ENCODE measurements around the gene ADISSP.

GRCh38 chr20:3719046-3719445, 48.5 kb downstream of the ADISSP start:
- TF ChIP-seq RFX5 (IDR thresholded peaks at IDR 0.05; ENCODE audit: low read depth, low read length) (no peak), CTCF (CRISPR knock-in tag; IDR thresholded peaks at IDR 0.05) (no peak), JUND (CRISPR knock-in tag; IDR thresholded peaks at IDR 0.05) (no peak), SMAD1 (CRISPR knock-in tag; IDR thresholded peaks at IDR 0.05; ENCODE audit: borderline replicate concordance, low read depth) (no peak)
- TF ChIP-seq, protein P1, sequence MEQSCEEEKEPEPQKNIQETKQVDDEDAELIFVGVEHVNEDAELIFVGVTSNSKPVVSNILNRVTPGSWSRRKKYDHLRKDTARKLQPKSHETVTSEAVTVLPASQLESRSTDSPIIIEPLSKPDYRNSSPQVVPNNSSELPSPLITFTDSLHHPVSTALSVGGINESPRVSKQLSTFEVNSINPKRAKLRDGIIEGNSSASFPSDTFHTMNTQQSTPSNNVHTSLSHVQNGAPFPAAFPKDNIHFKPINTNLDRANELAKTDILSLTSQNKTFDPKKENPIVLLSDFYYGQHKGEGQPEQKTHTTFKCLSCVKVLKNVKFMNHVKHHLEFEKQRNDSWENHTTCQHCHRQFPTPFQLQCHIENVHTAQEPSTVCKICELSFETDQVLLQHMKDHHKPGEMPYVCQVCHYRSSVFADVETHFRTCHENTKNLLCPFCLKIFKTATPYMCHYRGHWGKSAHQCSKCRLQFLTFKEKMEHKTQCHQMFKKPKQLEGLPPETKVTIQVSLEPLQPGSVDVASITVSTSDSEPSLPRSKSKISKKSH (CRISPR knock-in tag; IDR thresholded peaks at IDR 0.05; ENCODE audit: borderline replicate concordance), result no peak

Measured in HepG2 (cell line).